ENCODE results near the gene ZMIZ1. TPM values are rescaled to one million over a fixed set of nuclear protein-coding genes. Genes with fewer than 3 reads are reported as not detected.

Gene ZMIZ1, protein sequence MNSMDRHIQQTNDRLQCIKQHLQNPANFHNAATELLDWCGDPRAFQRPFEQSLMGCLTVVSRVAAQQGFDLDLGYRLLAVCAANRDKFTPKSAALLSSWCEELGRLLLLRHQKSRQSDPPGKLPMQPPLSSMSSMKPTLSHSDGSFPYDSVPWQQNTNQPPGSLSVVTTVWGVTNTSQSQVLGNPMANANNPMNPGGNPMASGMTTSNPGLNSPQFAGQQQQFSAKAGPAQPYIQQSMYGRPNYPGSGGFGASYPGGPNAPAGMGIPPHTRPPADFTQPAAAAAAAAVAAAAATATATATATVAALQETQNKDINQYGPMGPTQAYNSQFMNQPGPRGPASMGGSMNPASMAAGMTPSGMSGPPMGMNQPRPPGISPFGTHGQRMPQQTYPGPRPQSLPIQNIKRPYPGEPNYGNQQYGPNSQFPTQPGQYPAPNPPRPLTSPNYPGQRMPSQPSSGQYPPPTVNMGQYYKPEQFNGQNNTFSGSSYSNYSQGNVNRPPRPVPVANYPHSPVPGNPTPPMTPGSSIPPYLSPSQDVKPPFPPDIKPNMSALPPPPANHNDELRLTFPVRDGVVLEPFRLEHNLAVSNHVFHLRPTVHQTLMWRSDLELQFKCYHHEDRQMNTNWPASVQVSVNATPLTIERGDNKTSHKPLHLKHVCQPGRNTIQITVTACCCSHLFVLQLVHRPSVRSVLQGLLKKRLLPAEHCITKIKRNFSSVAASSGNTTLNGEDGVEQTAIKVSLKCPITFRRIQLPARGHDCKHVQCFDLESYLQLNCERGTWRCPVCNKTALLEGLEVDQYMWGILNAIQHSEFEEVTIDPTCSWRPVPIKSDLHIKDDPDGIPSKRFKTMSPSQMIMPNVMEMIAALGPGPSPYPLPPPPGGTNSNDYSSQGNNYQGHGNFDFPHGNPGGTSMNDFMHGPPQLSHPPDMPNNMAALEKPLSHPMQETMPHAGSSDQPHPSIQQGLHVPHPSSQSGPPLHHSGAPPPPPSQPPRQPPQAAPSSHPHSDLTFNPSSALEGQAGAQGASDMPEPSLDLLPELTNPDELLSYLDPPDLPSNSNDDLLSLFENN
- 29.5 TPM for total RNA-seq

DNA sequence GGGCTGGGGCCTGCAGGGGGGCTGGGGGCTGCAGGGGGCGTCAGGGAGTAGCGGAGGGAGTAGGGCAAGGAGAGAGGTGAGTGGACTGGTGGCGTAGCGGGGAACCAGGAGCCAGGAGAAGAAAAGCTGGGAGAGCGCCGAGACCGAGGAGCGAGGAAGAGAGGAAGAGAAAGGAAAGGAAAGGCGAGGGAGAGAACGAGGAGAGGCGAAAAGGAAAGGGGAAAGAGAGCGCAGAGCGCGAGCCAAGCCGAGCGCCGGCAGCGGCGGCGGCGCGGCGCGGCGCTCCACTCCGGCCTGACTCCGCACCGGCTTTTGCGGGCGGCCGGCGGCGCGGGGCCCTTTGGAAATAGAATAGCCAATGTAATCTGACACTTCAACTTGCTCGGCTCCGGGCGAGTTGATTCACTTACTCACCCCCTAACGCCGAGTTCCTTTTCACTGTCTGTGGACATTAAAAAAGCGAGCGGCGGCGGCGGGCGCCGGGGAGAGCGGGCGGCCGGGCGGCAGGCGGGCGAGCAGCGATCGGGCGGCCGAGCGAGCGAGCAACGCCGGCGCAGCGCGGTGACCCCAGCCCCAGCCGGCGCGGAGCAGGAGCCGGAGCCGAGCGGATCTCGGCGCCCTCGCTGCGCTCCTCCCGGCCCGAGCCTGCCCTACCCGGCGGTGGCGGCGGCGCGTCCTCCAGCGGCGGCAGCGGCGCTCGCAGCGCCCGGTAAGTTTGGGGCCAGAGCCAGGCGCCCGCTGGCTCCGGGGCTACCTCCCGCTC lies at the start of gene ZMIZ1:
Gene ZMIZ1, plus strand, starts transcription at position 405 of the 763 bp plus-strand sequence. CDS start 132,667 bp downstream, outside the sequence.
- peak; percentile 84 for DNase-seq

DNA sequence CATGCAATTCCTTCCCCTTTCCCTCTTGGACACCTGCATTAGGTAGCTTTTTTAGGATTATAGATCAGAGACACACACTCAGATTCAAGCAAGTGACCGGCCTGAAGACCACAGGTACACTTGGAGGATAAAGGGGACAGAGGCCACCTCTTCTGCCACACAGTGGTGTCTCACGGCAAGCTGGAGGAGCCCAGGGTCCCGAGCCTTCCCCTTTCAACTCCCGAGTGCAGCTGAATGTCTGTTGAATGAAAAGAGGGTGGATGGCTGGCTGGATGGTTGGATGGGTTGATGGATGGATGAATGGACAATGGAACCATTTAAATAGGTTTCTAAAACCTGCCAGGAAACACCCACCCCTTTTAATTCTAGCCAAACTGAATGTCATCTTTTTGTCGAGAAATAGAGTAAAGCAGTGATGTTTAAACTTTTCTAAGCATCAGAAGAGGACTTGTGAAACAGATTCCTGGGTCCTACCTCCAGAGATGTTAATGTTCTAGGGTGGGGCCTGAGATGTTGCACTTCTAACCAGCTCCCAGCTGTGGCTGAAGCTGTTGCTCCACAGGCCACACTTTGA lies 49.2 kb upstream of the ZMIZ1 start:
- DNase-seq, result no peak

DNA sequence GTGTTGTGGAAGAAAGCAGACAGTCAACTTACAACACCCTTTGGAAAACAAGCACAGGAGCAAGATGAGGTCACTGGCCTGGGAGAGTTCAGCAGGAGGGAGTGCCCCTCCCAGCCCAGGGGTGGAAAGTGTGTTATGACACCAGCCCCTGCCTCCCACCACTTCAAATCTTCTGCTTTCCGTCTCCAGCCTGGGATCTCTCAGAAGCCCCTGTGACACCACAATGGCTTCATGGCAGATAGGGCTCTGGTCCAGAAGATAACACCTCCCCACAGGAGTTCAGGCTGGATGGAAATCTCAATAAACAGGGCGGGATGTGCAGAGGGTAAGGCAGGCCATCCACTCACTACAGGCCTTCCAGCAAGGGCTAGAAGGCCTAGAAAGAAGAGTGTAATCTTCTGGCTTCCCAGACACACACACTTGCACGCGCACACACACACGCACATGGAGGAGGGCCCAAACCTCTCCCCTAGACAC lies 48.7 kb upstream of the ZMIZ1 start:
- no peak for DNase-seq

DNA sequence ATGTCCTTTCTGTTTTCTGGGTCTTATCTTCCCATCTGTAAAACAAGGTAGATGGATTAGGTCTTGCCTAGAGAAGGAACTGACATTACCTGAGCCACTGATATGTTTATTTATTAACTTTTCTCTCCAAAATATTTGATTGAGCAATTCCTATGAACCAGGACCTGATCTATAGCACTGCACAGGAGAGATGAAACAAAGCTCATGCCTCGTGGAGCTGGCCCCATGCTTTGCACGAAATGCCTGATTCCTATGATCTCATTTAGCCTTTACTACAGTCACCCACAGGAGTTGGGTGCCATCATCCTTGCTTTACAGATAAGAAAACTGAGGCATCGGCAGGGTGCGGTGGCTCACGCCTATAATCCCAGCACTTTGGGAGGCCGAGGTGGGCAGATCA lies 48.2 kb upstream of the ZMIZ1 start:
- no peak for DNase-seq

DNA sequence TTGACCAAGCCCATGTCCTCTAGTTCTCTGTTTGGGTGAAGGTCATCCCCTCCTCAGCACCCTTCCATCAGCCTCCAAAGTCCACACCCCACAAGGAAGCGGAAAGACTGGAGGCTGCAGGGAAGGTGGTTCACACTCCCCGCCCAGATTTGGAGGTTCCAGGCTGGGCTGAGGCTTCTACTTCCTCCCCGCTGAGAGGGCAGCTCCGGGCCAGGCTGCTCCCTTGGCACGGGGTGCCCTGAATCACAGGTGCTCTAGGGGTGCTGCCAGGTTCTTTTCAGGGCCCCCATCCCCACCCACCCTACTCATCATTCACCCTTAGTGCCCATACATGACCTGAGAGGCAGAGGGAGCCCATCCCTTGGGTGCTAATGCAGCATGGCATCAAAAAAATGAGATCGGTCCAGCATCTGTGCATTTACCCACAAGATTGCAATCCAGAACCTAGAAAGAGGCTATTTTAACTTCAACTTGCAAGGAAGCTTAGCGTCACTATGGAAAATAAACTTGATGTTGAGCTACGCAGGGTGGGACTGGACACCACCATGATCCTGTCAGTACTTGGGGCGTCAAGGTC lies 47.3 kb upstream of the ZMIZ1 start:
- DNase-seq, result no peak

DNA sequence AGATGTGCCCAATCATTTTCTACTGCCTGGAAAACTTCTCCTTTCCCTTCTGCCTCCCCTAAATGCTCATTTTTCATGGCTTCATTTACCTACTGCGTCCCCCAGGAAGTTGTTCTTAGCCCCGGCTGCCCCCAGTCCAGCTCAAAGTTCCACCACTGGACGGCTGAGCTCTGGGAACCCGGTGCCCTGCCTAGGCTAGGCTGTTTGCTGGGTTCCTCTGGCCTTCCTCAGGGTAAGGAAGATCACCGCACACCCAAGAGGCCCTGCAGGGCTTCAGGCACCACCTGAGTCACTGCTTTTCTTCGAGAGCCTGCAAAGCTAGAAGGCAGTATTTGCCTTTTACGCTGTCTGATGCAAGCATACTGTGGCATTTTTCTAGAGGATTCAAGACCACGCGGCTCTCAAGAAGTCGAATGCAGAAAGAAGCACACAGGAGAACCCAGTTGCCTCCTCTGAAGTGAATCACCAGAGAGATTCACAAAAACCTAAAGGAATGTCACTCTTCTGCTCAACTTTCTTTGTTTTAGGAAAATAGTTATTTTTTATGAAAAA lies 46.7 kb upstream of the ZMIZ1 start:
- no peak for DNase-seq

DNA sequence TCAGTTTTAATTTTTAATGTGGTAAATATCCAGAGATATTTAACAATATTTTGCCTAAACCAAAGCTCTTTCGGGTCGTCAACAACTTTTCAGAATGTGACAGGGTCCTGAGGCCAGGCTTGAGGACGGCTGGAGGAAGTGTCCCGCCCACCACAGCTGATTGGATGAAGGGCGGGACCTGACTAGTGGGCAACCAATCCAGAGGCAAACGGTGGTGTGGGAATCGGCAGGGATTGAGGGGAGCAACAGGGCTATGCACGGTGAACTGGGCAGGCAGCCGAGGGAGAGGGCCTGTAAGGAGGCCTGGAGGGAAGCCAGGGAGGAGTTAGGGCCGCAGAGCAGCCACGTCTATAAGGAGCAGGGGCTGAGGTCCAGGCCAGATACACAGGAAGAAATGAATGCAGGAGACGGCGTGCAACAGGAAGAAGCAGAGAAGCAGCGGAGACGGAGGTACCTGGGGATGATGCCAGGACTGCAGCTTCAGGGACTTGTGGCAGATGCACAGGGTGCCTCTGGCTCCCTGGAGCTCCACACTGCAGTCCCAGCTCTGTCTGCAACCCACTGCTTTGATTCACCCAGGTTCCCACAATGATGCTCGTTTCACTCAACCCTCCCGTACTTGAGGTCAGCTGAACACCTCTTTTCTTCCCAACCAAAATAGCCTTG lies 46.1 kb upstream of the ZMIZ1 start:
- DNase-seq, result no peak

DNA sequence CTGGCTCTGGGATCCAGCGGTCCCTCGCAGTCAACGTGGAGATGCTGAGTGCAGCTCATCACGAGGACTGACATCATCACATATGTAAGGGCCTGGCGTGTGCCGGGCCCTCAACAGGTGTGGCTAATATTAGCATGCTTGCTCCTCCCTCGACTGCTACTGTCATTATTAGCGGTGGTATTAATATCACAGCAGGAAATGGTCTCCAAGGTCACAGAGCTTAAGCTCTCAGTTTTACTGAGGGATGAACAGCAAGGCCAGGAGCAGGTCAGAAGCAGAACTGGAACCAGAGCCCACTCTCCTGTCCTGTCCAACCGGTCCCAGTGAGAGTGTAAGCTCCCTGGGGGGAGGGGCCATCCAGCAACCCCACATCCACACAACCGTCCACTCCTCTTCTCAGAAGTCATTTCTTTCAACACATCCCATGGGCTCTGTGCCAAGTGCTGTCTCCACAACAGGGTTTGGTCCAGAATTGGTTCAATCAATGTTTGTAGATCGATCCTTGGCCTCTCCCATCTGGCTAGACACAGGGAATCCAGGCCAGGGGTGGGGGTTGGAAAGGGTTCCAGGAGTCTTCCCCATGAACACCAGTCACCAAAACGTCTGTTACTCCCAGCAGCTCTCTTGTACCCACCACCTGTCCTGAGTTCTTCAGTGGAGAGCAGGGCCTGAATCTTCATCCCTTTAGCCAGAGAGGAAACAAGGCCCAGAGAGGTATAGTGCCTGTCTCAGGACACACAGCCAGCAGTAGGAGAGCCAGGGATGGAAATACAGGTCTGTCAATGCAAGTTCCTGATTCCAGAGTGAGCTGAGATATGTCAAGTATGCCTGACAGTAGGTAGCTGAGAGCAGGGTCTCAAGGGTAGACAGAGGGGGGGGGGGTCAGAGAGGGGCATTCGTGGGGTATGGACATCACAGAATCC lies 45.3 kb upstream of the ZMIZ1 start:
- no peak for DNase-seq

DNA sequence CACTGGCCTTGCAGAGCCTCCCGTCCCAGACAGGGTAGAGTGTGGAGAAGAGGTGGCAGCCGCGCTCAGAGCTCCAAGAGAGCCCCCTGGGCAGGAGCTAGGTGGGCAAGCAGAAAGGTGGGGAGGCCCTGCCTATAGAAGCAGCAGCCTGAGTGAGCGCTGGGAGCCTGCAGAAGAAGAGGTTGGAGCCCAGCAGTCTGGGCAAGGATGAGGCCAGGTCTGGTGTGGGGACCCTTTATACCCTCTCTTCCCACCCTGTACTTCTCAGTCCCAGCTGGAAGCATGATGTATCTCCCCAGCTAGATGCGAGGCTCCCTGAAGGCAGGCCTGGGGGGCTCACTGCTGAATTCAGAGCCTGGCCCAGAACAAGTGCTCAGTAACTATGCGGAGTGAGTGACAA lies 44.5 kb upstream of the ZMIZ1 start:
- no peak for DNase-seq

DNA sequence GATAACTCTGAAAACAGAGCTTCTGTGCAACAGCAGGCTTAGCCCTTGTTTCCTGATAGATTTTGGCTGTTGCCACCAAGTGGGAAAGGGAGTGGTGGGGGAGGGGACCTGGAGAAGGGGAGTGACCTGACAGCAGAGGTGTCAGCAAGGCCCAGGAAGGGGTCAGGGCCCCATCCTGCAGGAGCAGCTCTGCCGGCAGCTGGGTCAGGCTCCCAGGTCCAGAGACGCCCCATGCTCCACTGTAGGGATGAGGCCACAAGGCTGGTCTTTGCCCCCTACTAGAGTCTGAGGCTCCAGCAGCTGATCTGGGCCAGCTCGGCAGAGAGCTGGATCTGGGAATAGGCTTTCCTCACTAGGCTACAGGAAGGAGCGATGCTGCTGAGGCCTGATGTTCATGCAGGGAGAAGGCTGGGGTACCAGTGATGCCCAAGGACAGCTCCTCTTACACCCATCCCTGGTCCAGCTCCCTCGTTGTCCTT lies 44.0 kb upstream of the ZMIZ1 start:
- no peak for DNase-seq

DNA sequence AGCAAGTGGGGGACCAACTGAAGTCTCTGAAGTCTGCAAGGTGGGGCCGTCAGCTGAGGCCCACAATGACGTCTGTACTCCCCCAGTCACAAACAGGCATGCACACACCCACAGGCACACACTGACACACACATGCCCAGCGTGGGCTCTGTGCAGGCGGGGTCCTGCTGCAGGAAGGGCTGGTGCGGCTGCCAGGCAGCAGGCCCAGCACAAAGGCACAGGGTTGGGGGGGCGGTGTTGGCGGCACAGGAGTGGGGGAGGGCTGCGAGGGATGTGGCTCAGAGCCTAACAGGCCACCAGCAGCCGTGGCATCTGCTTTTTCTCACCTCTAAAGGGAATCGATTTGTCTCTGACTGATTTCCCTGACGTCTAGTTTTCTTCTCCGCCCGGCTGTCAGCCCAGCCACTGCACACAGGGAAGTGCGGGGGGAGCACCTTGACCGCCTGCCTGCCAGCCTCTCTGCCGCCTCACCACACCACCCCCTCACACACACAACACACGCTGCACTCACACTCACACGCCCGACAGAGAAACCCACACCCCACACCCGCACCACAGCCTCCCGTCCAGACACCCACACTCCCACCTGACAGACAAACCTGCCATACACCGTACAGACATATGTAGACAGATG lies 43.5 kb upstream of the ZMIZ1 start:
- DNase-seq, result peak; percentile 38

DNA sequence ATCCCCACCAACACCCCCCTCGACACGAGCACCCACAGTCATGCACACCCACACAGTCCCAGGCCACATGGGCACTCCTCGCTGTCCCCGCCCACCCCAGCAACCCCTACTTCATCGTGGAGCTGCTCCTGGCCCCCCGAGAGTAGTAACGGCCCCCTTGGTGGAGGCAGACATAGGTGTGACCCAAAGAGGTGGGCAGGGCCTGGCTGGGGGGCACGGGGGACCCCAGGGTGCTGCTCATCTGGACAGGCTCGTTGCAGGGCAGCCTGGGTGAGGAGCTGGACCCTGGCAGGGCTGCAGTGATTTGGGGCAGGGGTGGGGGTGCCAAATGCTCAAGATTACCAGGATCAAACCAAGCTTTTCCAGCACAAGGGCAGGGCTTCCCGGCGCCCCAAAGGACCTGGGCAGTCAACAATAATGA lies 42.4 kb upstream of the ZMIZ1 start:
- DNase-seq, result no peak

DNA sequence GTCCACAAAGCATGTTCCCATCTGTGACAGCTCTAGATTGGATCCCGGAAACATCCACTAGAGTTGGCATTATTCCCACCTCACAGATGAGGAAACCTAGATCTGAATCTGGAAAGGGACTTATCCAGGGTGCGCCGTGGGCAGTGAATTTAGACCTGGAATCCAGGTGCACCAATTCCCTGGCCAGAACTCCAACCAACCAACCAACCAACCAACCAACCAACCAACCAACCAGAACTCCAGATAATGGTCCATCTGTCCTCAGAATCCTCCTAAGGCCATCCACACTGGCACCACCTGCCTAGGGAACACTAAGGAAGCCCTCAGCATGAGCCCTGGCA lies 42.0 kb upstream of the ZMIZ1 start:
- no peak for DNase-seq

DNA sequence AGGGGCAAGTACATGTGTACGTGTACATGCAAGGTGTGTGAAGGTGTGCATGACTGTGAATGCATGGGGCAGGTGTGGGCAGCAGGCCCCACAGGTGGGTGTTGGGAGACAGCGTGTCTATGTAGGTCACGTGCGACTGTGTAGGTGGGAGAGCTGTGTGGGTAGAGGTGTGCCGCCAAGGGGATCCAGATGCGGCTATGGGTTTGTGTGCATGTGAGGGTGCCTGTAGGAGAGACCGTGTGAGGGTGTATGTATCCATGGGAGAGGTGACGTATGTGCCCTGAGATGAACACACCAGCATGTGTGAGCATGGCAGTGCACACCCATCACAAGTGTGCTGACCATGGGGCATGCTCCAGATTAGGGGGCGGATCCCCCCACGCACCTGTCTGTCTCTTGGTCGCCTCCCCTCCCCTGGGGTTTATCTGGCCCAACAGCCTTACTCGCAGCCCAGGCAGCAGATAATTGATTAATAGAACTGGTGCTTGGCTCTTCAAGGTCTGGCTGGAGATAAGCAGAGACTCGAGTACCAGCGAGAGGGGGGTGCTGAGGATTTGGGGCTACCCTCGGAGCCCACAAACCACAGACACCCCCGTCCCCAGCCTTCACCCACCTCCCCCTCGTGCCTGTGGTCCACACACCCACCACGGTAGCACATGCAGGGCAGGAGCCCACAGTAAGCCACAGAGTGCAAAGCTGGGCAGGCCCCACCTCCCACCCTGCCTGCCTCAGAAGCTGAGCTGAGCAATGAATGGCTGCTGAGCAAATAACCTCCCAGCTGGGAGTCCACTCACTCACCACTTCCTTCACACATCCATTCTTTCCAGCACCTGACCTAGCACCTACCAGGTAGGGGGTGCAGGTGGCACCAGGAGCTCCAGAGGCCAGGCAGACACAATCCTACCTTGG lies 41.4 kb upstream of the ZMIZ1 start:
- no peak for DNase-seq

DNA sequence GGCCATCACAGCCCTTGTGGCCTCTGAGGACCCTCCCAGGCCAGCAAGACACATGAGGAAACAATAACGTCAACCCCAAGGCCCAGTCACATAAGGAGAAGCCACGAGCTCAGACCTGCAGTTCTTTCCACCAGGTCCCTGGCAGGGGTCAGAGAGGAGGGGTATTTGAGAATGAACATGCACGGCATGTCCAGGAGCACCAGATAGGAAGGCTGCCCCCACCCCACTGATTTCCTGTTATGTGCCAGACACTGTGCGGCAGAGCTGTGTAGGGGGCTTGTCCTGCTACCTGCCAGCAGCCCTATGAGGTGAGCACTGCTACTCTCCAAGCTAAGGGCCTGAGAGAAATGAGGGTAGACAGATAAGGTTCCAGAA lies 40.7 kb upstream of the ZMIZ1 start:
- DNase-seq, result no peak

DNA sequence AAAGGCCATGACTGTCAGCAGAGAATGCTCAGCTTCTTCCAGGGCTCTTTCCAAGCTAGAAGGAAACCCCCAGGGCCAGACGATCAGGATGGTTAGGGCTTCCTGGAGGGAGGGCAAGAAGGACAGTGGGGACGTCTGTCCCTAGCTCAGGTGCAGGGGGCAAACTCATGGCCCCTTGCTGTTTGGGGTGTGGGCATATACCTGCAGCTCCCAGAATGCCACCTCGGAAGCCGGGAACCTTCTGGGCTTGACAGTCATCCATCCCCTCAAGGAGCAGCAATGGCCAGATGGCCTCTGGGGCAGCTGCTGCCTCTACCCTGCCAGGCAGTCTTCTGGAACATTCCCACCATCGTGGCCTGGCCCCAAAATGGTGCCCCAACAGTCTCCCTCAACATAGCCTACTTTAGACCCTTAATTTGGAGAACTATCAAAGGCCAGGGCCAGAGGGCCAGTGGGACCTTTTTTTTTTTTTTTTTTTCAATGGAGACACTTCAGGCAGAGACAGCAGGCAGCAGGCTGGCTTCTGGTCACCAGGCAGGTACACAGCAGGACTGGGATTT lies 40.2 kb upstream of the ZMIZ1 start:
- DNase-seq, result no peak

All from occipital lobe (tissue), 2 donors.